Measurements from ENCODE around the gene OSBPL9.
"Not testable (repeated sequence)": the region's sequence is repeated elsewhere in the genome, so short reads cannot be mapped to it uniquely, and the experiment has no call there.

OSBPL9 gene

DNA sequence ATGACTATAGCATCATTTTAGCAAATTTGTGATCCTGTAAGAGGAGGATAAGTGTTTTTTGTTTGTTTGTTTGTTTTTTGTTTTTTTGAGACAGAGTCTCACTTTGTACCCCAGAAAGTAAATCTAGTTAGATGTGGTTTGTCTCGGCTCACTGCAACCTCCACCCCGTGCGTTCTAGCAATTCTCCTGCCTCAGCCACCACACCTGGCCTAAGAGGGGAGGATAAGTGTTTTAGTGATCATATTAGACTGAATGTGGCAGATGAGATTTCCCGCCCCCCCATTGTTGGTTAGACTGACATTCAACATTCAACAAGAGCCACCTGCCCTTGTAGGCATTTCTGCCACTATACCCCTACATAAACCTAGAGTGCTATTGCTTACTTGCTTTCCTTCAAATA lies 98.5 kb downstream of the OSBPL9 start:
- DNase-seq, result no peak

DNA sequence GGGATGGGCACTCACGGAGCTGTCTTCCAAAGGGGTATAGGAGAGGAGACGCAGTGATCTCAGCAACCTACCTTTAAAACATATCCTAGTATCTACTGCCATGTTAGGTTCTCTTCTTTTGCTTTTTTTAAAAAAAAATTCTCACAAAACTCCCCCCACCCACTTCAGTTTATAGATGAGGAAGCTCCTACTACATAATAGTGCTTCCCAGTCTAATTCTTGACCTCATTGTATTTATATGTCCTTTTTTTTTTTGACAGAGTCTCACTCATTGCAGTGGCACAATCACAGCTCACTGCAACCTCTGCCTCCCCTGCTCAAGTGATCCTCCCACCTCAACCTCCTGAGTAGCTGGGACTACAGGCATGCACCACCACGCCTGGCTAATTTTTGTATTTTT lies 99.9 kb downstream of the OSBPL9 start:
- DNase-seq, result no peak

DNA sequence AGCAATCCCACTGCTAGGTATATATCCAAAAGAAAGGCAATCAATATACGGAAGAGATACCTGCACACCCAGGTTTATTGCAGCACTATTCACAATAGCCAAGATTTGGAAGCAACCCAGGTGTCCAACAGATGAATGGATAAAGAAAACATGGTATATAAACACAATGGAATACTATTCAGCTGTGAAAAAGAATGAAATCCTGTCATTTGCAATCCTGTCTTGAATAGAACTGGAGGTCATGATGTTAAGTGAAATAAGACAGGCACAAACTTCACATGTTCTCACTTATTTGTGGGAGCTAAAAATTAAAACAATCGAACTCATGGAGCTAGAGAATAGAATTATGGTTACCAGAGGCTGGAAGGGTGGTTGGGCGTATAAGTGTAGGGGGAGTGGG lies 101.0 kb downstream of the OSBPL9 start:
- no peak for DNase-seq

DNA sequence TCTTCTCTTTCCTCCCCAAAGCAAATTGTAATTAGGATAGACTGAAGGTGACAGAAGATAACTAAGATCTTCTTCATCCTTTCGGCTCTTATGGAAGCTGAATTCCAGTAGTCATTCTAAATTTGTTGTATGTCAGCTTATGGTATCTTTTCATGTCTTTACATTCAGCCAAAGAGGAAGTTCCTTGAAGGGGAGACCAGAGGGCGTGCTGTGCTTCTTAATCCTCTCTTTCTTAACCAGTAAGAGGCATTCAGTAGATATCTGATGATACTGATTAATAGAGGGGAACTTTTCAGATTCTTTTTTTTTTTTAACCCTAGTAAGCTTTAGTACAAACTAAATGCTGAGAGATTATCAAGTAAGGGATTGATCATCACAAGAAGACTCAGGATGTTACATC lies 102.3 kb downstream of the OSBPL9 start:
- DNase-seq, result no peak

DNA sequence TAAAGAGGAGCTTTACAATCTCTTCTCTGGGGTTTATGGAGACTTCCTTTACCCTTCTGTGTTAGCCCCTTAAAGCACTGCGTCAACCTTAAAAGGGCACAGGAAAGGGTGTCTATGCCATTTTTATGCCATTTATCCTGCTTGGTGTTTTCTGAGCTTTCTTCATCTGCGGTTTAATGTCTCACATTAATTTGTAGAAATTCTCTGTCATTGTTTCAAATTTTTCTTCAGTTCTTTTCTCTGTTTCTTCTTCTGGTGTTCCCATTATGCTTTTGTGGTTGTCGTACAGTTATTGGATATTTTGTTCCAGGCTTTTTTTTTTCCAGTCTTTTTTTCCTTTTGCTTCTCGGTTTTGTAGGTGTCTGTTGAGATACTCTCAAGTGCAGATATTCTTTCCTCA lies 107.9 kb downstream of the OSBPL9 start:
- DNase-seq, result no peak

DNA sequence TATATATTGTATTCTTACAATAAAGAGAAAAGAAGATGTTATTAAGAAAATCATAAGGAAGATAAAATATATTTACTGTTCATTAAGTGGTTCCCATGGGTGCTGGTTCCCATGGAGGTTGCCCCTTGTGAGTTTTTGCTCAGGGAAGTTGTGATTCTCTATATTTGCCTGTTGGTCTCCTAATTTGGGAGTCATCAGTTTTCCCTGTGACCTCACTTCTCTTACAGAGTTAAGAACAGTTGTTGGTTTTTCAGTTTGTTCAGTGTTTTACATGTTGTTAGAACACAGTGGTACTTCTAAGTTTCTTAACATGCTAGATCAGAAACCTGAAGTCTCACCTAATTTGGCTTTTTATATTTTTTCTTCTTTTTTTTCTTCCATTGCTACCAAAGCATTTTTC lies 109.2 kb downstream of the OSBPL9 start:
- no peak for DNase-seq

DNA sequence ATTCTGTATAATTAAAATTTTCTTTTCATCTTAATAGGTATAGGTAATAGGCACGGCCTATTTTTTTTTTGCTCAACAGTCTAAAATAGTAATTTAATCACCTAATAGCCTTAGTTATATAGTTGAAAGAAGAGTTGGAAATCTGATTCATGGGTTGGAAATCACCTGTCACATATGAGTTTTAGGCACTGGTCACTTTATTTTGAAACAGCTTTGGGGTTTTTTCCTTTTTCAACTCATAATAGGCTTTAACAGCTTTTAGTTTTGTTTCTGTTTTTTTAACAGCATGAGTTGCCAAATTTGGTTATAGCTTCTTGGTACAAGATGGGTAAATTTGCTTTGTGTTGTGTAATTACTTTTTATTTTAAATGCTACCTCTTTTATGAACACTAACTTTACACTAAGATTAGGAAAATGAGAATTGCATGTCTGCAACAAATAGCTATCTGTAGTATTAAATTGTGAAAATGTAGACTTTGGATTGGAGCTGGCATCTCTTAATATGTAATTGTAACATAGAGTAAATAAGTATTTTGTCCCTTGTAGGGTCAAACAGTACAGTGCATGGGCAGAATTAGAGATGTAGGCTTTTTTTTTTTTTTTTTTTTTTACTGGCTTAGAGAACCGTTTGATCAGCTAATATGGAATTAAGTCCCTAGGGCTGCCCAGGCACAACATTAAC lies 109.8 kb downstream of the OSBPL9 start:
- DNase-seq, result no peak

DNA sequence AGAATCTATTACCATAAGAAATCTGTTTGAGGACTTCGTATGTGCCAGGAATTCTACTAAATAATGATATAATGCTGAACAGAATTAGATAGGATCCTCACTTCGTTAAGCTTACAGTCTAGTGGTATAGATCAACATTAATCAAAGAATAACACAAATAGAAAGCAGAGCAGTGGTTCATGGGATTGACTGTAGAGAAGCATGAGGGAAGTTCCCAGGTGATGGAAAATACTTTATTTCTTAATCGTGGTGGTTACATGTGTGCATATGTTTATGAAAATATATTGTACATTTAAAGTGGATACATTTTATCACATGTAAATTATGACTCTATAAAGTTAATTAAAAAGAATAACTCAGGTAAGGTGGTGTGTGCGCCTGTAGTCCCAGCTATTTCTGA lies 110.5 kb downstream of the OSBPL9 start:
- DNase-seq, result no peak

DNA sequence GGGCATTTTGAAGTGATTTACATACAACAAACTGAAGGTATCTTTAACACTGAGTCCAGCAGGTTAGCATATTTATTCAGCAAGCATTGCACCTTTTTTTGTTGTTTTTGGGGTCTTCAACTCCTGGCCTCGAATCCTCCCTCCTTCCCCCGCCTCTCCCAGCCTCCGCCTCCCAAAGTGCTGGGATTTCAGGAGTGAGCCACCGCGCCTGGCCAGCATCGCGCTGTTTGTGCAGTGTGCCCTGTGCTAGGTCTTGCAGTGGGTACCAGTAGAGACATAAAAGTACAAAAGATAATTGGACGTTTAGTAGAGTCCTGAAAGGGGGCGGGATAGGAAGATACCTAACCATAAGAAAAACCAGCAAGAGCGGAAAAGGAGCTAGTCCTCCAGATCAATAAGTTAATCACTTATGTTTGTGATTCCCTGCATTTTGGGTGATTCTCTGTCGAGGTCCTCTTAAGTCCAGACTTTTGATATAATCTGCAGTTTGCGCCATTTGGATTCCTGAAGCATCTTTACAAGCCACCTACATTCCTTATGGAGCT lies 111.8 kb downstream of the OSBPL9 start:
- DNase-seq, result no peak

DNA sequence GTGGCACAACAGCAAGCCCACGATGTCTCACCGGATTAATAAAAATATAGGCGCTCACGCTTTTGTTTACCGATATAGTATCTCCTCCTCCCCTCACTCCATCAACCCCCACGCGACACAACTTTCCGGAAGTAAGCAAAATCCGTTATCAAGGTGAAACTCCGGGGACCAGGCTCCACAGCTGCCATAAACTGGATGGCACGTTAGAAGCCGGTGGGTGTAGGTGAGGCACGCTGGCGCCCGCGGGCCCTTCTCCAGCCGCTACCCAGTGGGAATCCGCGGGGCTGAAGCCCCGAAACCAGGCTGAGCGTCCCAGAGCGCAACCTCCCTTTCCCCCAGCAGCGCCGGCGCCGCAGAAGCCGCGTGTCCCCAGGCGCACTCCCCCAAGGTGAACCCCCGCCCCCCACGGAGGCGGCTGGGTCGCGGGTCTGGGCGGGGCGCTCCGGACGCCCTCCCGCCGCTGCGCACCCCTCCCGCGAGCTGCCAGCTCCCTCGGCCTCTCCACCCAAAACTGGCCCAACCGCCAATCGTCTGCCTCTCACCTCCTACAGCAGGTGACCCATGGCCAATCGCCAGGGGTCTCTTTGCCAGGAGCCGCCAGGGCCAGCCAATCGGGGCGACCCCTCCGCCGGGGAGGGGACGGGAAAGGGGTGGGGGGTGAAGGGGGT lies 112.4 kb downstream of the OSBPL9 start:
- peak; percentile 84 to 85 for DNase-seq

DNA sequence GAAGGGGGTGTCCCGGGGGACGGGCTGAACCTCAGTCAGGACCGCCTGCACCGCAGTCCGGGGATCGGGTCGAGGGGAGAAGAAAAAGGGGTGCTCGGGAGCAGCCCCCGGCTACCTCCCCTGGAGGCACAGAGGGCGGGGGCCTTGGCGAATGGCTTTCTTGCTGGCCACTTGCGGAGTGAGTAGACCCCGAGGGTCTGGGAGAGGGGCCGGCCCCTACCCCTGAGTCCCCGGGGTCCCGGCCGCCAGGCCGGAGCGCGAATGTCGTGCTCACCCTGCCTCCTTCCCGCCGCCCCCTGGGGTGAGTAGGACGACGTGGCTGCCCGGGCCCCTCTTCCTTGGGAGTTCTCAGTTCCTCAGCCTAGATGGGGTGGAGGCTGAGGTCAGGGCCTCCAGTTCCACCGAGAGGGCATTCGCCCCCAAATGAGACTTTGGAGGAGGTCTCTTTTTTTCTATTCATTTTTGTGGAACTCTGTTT lies 113.0 kb downstream of the OSBPL9 start:
- no peak for DNase-seq

DNA sequence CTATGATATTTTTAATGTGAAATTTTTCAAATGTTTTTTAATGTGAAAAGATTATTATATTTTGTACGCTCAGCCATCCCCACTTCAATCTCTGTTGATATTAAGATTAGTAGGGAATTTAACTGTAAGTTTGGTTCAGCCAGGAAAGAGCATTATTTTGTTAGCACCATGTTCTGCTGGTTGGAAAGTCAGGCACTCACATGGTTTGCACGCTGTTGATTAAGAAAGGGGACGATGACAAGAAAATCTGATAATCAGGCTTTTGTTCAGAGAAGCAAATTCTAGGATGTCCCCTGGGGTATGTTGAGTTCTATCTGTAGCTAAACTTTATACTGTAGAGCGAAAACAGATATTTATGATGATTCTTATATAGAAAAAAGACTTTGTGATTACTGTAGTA lies 115.1 kb downstream of the OSBPL9 start:
- no peak for DNase-seq

DNA sequence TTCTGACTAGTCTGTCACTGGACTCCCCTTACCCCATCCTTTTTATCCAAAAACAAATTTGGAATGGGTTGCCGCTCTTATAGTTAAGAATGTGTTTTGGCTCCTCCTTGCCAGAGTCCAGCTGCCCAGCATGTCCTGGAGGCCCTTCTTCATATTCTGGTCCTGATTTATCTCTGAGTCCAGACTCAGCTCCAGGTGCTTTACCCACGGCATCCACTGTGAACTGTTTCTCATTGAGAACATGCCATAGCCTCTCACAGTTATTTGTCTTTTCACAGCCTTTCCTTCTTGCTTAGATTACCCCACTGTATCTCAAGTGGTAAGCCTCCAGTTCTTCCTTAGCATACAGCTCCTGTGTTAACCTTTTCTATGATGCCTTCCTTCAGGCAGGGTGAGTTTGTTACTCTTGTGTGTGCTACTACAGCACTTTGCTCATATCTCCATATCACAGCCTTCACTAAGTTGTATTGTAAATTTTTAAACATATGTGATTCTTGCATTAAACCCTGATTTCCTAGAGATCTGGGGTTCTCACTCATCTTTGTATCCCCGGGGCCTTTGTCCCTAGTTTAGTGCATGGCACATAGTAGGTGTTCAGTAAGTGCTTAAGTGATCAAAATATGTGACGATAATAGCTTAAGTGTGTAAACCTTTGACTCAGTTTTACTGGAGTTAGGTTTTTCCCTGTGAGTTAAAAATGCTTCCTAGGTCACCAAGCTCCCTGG lies 116.0 kb downstream of the OSBPL9 start:
- no peak for DNase-seq

DNA sequence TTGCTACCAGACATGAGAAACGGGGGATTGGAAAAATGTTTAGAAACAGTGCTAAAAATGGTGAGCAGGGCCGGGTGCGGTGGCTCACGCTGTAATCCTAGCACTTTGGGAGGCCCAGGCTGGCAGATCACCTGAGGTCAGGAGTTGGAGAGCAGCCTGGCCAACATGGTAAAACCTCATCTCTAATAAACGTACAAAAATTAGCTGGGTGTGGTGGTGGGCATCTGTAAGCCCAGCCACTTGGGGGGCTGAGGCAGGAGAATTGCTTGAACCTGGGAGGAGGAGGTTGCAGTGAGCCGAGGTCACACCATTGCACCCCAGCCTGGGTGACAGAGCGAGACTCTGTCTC lies 116.5 kb downstream of the OSBPL9 start:
- not testable (repeated sequence) for DNase-seq

DNA sequence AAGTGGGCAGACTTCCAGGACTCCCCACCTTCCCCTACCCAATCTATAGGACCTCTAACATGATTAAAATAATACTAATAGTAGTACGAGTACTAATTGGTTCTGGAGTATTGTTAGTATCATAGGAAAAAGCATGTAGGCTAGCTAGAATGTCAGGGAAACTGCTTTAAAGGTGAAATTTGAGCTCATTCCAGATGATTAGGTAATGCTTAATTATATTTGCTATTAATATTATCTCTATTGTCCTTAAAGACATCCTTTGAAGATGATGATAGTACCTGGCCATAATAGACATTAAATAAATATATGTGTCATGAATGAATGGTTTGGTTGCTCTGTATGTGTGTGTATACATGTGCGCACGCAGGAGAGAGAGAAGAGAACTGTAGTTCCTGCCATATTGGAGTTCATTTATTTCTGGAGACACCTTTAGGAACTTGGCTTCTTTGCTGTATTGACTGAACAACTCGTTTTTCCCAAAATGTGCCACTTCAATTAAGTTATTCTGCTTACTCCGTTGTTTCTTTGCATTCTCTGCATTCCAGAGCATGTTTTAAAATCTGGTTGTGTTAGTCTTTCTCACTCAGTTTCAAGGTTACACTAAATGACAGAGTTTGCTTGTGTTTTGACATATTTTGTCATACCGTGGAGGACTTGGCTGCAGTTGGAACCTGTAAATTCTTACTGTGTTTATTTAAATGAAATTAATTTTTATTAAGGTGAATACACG lies 117.1 kb downstream of the OSBPL9 start:
- peak in 1 of 2 experiments; percentile 41 for DNase-seq

DNA sequence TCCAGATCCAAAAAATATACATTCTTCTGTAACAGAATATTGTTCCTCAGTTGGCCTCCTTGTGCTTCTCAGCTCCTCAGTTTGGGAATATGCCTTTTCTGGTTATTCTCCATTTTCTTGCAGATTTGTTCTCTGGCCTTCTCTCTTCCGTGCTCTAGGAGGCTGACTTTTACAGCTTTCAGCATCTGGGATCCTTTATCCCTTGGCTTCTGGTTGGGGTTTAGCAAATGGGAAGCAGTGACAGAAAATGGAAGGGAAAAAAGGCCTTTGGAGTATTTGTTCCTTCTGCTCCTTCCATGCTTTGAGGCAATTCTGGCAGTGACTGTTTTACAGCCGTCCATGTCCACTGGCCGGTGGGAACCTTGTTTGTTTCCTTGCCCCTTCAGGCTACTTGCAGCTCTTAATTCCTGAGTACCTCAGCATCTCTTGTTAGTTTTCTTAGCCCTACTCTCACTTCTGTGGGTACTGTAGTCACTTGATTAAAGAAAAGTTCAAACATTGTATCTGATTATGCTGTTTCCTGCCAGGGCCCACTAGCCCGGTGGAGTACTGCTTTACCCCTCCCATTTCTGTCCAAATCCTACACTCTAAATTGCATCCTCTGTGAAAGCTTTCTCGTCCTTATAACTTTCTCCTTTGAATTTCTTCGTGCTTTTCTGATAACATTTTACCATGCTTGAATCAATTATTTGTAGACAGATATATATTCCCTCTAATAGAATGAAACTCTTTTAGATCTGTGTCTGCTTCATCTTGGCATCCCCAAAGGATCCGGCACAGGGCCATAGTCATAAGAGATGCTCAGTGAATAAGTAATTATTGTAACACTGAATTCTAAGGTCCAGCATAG lies 118.2 kb downstream of the OSBPL9 start:
- no peak for DNase-seq

DNA sequence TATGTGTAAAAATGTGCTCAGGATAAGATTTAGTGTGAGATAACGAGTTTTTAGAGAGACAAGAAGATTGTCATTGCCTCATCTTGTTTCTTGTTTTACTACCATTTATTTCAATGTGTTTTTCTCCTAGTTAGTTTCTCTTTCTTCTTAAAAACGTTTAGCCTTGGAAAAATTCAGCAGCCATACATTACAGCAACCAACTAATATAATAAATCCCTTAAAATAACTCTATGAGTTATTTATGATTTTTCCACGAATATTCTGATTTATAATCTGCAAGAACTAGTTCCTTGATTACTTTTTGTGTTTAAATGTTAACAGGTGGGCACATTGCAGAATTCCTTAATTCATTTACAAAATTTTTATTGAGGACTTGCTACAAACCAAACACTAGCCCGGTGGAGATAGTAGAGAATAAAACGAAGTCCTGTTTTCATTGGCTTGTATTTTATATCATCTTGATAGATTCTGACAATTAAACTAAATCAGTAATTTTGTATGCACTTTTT lies 118.9 kb downstream of the OSBPL9 start:
- DNase-seq, result no peak

DNA sequence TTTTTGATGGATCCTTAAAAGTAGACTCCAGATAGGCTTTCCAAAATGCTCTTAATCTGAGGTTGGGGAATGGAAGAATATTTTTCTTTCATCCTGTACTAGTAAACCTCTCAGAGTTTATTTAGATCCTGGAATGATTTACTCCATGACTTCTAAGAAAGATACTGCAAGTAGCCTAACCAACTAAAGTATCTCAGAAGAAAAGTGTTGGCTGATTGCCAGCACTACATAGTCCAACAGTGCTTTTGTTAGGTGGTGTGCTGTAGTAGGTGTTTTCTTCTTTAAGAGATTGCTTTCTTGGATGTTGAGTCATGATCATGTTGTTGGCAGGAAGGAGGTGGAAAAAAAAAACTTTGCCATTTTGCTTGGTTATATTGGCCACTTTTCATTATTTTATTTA lies 119.8 kb downstream of the OSBPL9 start:
- DNase-seq, result no peak

DNA sequence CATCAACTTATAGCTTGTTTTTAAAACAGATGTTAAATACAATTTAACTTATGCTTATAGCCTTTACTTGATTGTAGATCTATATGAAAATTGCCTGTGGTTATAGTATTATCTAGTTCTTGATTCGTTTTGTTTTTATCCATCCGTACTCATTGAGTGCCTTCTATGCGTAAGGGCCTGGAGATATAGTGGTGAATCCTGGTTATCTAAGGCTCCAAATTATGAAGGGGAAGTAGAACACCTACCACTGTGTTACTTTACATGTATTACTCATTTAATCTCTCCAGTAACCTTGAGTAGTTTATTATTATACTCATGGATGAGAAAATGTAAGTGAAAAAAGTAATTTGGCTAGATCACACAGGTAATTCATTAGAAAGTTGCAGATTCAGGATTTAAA lies 121.8 kb downstream of the OSBPL9 start:
- DNase-seq, result no peak

DNA sequence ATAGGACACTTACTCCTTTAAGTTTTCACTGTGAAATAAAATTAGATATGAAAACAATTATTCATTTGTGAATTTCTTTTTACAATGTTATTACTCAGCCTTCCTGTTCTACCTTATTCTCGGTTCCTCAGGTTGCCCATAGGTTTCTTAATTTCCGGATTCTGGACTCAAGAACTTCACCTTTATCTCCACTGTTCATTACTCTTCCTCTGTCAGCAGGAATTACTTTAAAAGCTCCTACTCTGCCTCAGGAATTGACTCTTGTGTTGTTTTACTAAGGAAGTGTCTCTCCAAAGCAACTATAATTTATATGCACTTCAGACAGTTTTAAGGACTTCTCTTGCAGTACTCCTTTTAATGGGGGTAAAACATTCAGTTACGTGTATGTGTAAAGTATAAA lies 123.8 kb downstream of the OSBPL9 start:
- no peak for DNase-seq

DNA sequence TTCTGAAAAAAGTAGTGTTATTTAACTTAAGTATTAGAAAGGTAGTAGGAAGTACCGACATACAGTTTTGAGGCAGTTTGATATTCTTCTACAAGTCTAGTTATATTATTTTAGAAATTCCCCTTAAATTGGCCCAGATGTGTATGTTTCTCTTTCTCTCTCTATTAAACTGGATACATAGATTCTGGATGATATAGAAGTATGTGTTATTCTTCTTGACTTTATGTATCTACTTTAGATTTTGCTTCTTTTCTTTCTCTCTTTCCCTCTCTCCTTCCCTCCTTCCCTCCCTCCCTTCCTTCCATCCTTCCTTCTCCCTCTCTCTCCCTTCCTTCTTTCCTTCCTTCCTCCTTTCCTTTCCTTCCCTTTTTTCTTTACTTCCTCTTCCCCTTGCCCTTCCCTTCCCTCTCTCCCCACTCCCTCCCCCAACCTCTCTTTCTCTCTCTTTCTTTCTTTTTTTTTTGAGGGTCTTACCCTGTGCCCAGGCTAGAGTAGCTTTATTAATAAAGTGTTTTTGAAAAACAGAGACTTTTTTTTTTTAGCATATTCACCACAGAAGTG lies 124.3 kb downstream of the OSBPL9 start:
- no peak for DNase-seq

Measured in NCI-H1930 (cell line).